Duodenal mucosa (tissue), 2 donors: Measurements from ENCODE around the gene SLC25A48.

Experiments used
- H3K27ac ChIP-seq: one replicate; pipeline ENCODE4 v1.7.0; 2013; ENCODE audit warnings: low read depth, low read length
- H3K27me3 ChIP-seq, 2 donors: one replicate each; pipeline ENCODE4 v1.7.0; 2013; ENCODE audit warnings: low read length in 2 of 2, control low read depth in 1 of 2; ENCODE audit not compliant: insufficient read depth in 2 of 2, control insufficient read depth in 1 of 2
- H3K36me3 ChIP-seq, 2 donors: one replicate each; pipeline ENCODE4 v1.7.0; 2013; ENCODE audit warnings: low read length in 2 of 2, control low read depth in 1 of 2; ENCODE audit not compliant: insufficient read depth in 2 of 2, control insufficient read depth in 1 of 2
- H3K4me1 ChIP-seq, 2 donors: one replicate each; pipeline ENCODE4 v1.7.0; 2013; ENCODE audit warnings: low read length in 2 of 2, control low read depth in 1 of 2; ENCODE audit not compliant: insufficient read depth in 2 of 2, control insufficient read depth in 1 of 2
- H3K4me3 ChIP-seq, 2 donors: one replicate each; pipeline ENCODE4 v1.7.0; 2013; ENCODE audit warnings: low read length in 2 of 2, low read depth in 1 of 2
- H3K9ac ChIP-seq, 2 donors: one replicate each; pipeline ENCODE4 v1.7.0; 2013; ENCODE audit warnings: low read length in 2 of 2, low read depth in 1 of 2
- H3K9me3 ChIP-seq, 2 donors: one replicate each; pipeline ENCODE4 v1.7.0; 2013; ENCODE audit warnings: low read length in 2 of 2, control low read depth in 1 of 2; ENCODE audit not compliant: control insufficient read depth in 1 of 2

Gene SLC25A48

GRCh38 chr5:135822959-135823358 is 11.5 kb upstream of the SLC25A48 start:
- Histone ChIP-seq H3K4me1 (no peaks in the 10 kb centered on the region), H3K4me3 (no peak overlapping the region), H3K9me3 (no peaks in the 10 kb centered on the region), H3K9ac (no peak overlapping the region), H3K36me3 (no peaks in the 10 kb centered on the region), H3K27ac (no peak overlapping the region), H3K27me3 (no peaks in the 10 kb centered on the region)

DNA sequence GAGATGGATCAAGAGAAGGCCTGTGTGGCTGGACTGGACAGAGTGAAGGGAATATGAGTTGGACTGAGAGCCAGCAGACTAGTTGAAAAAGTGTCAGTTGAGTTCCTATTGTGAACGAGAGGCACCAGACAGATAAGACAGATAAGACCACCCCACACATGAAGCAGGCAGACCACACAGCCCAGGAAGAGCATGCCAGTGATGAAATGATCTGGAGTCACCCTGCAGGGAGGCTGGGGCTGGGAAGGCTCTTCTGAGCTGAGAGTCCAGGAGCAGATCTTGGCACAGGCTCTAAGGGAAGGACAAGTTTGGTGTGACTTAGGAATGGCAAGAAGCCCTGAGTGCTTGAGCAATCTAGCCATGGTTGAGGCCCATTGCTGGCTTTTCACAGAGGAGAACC is 10.6 kb upstream of the SLC25A48 start:
- Histone ChIP-seq H3K36me3 (no peaks in the 10 kb centered on the region), H3K27me3 (no peaks in the 10 kb centered on the region), H3K27ac (no peak overlapping the region), H3K9ac (no peak overlapping the region), H3K4me1 (no peaks in the 10 kb centered on the region), H3K9me3 (no peaks in the 10 kb centered on the region), H3K4me3 (no peak overlapping the region)

- Histone ChIP-seq H3K27me3 (no peaks in the 10 kb centered on the region), H3K27ac (no peak overlapping the region), H3K4me1 (no peaks in the 10 kb centered on the region), H3K4me3 (no peak overlapping the region), H3K9ac (no peak overlapping the region), H3K9me3 (no peaks in the 10 kb centered on the region), H3K36me3 (no peaks in the 10 kb centered on the region)
Measured at GRCh38 chr5:135824541-135825041, 9.9 kb upstream of the SLC25A48 start.

- H3K27ac ChIP-seq, result no peak overlapping the region
- H3K27me3 ChIP-seq, result peaks cover 0 to 4% of the 10 kb centered on the region in 2 donors
- H3K36me3 ChIP-seq, result no peaks in the 10 kb centered on the region
- H3K4me3 ChIP-seq, result no peak overlapping the region
- H3K9ac ChIP-seq, result no peak overlapping the region
- H3K4me1 ChIP-seq, result no peaks in the 10 kb centered on the region
- H3K9me3 ChIP-seq, result no peaks in the 10 kb centered on the region
Measured at GRCh38 chr5:135825373-135826220, 8.9 kb upstream of the SLC25A48 start.

- Histone ChIP-seq H3K36me3 (no peaks in the 10 kb centered on the region), H3K27me3 (peaks cover 0 to 7% of the 10 kb centered on the region in 2 donors), H3K27ac (no peak overlapping the region), H3K4me3 (no peak overlapping the region), H3K4me1 (no peaks in the 10 kb centered on the region), H3K9me3 (no peaks in the 10 kb centered on the region), H3K9ac (no peak overlapping the region)
Measured at GRCh38 chr5:135826221-135826525, 8.3 kb upstream of the SLC25A48 start.

DNA sequence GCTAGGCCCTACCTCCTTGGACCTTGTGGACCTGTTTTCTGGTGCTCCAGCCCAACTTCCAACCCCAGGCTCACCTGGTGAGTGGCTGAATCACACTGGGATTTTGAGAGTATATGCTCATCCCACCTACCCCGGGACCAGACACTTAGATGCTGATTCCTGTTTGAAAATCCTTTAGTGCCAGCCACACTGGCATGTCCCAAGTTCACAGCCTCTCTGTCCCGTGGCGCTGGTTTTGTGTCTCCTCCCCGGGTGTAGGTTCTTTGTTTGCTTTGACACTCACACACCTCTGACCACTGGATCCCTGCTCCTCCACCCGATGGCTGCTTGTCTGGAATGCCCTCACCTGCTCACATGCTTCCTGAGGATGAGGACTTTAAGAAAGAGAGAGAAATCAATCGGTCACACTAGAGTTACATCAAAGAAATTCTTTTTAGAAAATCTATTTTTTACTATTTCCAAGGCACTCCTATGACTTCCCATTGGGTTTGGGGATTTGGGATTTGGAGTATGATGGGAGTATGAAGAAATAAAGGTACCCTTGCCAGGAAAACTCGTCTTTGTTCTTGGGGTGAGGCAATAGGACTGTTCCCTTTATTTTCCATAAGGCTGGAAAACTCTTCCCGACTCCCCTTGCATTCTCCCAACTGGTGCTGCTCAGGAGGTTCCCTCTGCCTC is 7.3 kb upstream of the SLC25A48 start:
- Histone ChIP-seq H3K36me3 (no peaks in the 10 kb centered on the region), H3K4me3 (no peak overlapping the region), H3K27ac (no peak overlapping the region), H3K9ac (no peak overlapping the region), H3K9me3 (no peaks in the 10 kb centered on the region), H3K27me3 (peaks cover 0 to 10% of the 10 kb centered on the region in 2 donors), H3K4me1 (no peaks in the 10 kb centered on the region)

DNA sequence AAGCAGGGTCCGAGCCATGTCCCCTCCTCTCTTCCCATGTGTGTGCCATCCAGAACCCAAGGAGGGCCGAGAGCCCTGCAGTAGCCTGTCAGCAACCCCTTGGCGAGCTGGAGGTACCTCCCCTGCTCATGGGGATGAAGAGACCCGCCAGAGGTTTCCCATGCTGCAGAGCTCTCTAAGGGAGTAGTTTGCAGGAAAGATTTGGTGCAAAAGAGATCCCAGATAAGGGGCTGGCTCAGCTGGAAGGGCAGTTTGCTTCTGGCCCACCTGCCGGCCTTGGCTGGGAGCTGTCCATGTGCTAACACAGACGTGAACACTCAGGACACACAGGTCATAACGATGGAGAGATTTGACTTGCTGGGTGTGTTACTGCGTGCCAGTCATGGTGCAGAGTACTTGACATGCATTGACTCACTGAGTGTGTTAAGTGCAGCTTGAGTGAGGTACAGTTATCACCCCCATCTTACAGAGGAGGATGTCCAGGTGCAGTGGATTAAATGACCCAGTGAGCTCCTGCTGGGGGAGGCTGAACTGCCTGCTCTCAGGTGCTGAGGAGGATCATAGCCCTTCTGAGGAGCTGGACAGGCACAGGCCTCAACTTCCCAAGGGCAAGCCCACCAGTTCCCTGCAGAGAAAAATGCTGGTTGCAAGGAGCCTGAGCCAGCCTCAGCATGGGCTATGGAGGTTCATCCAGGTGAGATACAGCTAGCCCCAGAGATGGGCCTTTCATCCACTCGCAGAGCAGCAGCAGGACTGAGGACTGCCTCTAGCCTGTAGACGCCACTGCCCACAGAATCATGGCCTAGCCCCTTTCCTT is 6.3 kb upstream of the SLC25A48 start:
- H3K27ac ChIP-seq, result no peak overlapping the region
- H3K4me3 ChIP-seq, result no peak overlapping the region
- H3K4me1 ChIP-seq, result no peaks in the 10 kb centered on the region
- H3K27me3 ChIP-seq, result peaks cover 4 to 10% of the 10 kb centered on the region in 2 donors
- H3K9me3 ChIP-seq, result no peaks in the 10 kb centered on the region
- no peak overlapping the region for H3K9ac ChIP-seq
- H3K36me3 ChIP-seq, result no peaks in the 10 kb centered on the region

- Histone ChIP-seq H3K4me3 (no peak overlapping the region), H3K27ac (no peak overlapping the region), H3K36me3 (no peaks in the 10 kb centered on the region), H3K4me1 (no peaks in the 10 kb centered on the region), H3K9ac (no peak overlapping the region), H3K27me3 (peaks cover 4 to 12% of the 10 kb centered on the region in 2 donors), H3K9me3 (no peaks in the 10 kb centered on the region)
Measured at GRCh38 chr5:135828782-135829127, 5.7 kb upstream of the SLC25A48 start.

GRCh38 chr5:135829179-135829578 is 5.3 kb upstream of the SLC25A48 start:
- no peak overlapping the region for H3K4me3 ChIP-seq
- no peak overlapping the region for H3K9ac ChIP-seq
- no peak overlapping the region for H3K27ac ChIP-seq
- H3K36me3 ChIP-seq, result no peaks in the 10 kb centered on the region
- peaks cover 4 to 16% of the 10 kb centered on the region in 2 donors for H3K27me3 ChIP-seq
- no peaks in the 10 kb centered on the region for H3K4me1 ChIP-seq
- no peaks in the 10 kb centered on the region for H3K9me3 ChIP-seq
